Bone marrow (tissue), 2 donors: ENCODE measurements around the gene C3orf20.

Experiments used
- DNase-seq, 2 donors: peaks; one replicate each; lab custom pipeline; 2025; lab: John Stamatoyannopoulos, UW

The C3orf20 gene

DNA sequence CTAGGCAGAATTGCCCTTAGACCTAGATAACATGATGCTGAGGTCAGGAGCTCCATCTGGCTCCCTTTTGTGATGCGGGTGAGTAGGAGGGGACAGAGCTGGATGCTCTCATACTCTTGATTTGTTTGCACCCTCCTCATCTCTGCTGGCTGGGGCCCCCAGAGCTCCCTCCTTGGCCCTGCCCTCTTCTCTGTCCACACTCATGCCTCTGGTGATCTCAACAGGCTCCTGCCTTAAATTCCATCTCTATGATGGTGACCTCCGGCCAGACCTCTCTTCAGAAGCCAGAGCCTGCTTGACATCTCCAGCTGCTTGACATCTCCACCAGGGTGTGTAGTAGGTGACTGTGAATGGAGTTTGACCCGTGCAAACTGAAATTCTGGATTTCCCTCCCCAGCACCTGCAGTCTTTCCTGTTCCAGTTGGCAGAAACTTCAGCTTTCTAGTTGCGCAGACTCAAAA, 139.5 kb downstream of the C3orf20 start:
- DNase-seq: no peak

DNA sequence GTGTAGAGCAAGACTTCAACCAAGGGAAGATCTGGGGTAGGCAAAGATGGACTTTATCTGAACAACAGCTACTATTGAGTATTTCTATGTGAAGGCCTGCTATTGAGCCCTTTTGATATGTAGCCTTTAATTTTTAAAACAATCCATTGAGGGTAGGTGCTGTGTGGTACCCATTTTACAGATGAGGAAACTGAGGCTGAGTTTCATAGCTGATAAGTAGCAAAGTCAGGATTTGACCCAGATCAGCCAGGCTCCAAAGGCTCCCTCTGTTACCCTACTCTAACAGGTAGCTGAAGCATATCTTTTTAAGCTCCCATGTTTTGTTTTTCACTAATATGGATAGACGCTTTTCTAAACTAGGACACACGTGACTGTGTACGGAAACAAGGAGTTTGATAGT, 141.4 kb downstream of the C3orf20 start:
- DNase-seq: no peak

DNA sequence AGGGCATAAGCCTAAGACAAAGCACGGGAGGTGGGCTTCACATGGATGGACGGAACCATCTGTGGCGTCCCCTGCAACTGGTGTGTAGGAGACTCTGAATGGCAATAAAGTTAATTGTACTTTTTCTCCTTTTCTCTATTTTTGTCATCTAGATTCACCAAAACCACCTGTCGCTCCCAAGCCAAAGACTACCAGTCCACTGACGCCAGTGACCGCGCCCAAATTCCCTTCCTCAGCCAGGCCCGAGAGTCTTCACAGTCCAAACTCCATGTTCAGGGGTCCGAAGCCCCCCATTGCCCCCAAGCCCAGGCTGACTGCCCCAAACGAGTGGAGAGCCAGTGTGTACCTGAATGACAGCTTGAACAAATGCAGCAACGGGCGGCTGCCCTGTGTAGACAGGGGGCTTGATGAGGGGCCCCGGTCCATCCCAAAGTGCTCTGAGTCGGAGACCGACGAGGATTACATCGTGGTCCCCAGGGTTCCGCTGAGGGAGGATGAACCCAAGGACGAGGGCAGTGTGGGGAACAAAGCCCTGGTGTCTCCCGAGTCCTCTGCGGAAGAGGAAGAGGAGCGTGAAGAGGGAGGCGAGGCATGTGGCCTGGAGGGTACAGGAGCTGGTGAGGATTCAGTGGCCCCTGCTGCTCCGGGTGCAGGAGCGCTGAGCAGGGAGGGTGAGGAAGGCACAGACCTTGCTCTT, 144.0 kb downstream of the C3orf20 start, which contains the start of gene FGD5:
Gene FGD5 (plus strand): TSS at position 159 of the 697 bp plus-strand sequence. CDS start 110 bp downstream, at position 269.
- no peak for DNase-seq

DNA sequence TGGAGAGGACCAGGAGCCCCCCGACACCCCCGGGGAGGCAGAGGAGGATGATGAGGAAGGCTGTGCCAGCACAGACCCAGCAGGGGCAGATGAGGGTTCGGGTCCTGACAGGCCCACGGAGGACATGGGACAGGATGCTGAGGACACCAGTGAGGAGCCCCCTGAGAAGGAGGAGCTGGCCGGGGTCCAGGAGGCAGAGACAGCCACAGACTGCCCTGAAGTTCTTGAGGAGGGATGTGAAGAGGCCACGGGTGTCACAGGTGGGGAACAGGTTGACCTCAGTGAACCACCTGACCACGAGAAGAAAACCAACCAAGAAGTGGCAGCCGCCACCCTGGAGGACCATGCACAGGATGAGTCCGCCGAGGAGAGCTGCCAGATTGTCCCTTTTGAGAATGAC, 144.7 kb downstream of the C3orf20 start:
- no peak for DNase-seq

DNA sequence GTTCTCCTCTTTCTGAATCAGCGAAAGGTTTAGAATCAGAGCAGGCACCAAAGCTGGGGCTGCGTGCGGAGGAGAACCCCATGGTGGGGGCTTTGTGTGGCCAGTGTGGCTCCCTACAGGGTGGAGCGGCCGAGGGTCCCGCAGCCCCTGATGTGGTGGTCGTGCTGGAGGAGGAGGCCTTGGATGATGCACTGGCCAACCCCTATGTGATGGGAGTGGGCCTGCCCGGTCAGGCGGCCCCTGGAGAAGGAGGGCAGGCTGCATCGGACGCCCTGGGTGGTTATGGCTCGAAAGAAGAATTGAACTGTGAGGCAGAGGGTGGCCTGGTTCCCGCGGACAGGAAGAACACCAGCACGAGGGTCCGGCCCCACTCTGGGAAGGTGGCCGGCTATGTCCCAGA, 145.2 kb downstream of the C3orf20 start:
- DNase-seq: no peak

DNA sequence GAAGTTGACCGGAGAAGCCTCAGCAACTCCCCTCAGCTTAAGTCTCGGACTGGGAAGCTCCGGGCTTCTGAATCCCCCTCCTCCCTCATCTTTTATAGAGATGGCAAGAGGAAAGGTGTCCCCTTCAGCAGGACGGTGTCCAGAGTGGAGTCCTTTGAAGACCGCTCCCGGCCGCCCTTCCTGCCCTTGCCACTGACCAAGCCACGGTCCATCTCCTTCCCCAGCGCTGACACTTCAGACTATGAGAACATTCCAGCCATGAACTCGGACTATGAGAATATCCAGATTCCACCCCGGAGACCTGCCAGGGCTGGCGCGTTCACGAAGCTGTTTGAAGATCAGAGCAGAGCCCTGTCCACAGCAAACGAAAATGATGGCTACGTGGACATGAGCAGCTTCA, 146.2 kb downstream of the C3orf20 start:
- DNase-seq: no peak

DNA sequence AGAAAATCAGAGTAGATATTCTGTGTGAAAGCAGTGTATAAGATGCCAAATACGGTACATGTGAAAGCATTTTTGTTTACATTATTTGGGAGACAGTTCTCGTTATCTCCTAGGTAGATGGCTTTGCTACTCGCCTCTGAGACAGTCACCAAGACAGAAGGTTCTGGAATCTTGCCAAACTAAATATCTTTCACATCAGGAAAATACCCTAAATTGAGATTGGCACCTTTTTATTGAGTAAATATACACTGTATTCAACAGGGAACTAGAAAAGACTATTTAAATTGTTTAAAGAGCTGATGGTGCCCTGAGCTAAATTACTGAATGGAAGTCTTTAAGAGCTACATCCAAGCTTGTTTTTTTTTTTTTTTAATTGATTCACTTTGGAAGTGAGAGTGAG, 147.2 kb downstream of the C3orf20 start:
- DNase-seq: no peak
